Stimulated activated CD8-positive, alpha-beta memory T cell treated with anti-CD3 and anti-CD28 coated beads, Interleukin-15, amount 100 ng/mL, for 24 hours (primary cell): ENCODE data around the gene FBRSL1.

Experiments
- DNase-seq: peaks from one replicate; pipeline ENCODE4 v3.0.0-alpha.2; 2020; ENCODE audit warnings: low read depth

Gene FBRSL1

GRCh38 chr12:132511516-132512196, 21.7 kb downstream of the FBRSL1 start:
- no peak for DNase-seq

DNA sequence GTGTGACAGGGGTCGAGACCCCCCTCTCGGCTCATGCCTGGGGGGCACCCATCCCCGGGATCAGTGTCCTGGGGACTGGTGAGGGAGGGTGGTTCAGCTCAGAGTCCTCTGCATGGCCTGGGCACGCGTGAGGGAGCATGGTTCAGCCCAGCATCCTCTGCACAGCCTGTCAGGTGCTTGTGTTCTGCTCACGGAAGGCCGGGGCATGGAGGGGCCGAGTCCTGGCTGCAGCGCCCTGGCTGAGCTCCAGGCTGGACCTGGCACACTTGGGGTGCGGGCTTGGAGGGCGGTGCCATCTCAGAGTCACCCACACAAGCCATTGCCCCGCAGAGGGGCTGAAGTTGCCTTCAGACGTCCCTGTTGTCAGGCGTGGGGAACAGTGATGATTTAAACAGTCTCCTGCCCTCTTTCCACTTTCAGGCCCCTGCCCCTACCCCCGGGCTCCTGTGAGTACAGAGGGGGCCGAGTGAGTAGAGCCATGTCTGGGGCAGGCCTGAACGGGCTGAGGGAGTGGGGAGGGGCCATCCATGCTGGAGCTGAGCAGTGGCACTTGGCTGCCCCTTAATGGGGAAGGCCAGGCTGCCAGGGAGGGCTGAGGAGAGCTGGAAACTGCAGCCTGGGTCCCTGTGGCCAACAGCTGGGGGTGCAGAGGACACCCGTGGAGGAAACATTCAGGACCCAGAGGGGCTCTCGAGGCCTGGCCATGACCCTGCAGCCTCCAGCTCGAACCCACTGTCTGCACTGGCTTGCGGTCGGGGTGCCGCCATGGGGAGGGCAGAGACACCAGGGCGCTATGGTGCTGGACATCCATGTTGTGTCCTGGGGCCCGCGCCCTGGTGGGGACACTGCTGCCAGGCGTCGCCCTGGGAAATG, 22.5 kb downstream of the FBRSL1 start:
- no peak for DNase-seq

DNA sequence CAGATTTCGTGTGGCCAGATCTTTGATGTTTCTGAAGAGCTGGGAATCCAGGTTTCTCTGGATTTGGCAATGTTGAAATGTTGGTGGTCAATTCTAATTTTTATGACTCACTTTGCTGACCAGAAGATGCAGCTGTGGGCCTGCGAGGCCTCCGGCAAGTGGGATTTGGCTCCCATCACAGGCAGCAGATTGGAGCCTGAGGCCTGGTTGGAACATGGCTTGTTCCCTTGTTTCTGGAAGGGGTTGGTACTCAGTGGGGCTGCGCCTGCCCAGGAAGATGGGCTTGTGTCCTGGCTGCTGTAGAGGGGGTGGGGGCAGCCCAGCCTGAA, 23.1 kb downstream of the FBRSL1 start:
- no peak for DNase-seq

DNA sequence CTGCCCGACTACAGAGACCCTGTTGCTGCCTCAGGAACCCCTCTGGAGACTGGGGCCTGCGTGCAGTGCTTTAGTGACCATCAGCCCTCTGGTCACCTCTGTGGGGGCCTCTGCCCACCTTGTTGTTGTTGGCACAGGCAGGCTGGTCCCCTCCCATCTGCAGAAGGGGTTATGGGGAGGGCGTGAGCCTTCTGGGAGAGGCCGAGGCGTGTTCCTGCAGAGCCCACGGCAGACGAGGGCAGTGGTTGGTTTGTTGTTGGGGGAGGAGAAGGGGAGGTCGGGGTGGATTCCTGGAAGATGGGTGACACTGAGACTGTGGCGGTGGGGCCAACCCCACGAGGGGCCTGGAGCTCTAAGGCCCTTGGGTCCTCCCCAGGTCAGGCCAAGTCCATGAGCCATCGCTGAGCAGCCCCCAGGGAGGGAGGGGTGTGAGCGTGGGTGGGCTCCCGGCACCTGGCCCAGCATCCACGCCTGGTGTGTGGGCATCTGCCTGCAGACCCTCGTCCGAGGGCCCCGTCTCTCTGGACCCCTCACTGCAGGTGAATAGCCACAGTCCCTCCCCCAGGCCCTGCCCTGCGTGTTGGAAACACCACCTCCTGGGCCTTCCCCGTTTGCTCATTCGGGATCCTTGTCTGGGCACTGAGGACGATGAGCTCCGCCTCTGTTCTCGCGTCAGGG, 23.6 kb downstream of the FBRSL1 start:
- DNase-seq: no peak

DNA sequence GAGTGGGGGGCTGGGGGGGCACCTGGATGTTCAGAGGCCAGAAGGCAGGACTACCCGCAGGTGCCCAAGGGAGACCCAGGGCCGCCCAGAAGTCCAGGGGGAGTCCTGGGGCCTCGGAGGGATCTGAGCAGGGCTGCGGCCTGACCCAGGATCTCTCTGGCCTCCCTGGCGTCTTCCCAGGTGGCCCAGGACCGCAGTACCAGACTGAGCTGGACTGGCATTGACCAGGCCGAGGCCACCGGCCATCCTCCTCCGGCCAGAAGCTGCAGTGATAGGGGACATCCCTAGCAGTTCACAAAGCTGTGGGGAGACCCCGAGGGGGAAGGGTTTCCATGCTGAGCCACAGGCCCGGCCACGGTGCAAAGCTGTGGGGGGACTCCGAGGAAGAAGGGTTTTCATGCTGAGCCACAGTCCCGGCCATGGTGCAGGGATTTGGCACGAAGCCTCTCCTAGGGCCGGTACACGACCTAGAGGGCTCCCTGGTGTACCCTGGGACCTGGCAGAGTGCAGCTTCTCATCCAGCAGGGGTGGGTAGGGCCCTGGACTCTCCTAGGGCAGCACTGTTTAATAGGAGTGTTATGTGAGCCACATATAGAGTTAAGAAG, 24.4 kb downstream of the FBRSL1 start:
- no peak for DNase-seq

DNA sequence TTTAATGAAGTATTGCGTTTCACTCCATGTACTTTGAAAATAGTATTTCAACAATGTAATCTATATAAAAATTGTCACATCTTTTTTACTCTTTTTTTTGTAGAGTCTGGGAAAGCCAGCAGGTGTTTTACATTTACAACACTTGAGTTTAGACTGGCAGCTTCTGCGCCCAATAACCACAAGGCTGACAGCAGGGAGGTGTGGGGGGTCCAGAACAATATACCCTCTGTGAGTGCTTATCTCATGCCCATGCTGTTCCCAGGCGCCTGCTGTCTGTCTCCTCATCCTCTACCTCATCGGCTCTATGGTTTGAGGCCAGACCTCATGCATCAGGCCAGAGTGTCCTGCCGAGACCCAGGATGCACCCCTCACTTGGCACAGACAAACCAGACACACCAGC, 24.9 kb downstream of the FBRSL1 start:
- no peak for DNase-seq

DNA sequence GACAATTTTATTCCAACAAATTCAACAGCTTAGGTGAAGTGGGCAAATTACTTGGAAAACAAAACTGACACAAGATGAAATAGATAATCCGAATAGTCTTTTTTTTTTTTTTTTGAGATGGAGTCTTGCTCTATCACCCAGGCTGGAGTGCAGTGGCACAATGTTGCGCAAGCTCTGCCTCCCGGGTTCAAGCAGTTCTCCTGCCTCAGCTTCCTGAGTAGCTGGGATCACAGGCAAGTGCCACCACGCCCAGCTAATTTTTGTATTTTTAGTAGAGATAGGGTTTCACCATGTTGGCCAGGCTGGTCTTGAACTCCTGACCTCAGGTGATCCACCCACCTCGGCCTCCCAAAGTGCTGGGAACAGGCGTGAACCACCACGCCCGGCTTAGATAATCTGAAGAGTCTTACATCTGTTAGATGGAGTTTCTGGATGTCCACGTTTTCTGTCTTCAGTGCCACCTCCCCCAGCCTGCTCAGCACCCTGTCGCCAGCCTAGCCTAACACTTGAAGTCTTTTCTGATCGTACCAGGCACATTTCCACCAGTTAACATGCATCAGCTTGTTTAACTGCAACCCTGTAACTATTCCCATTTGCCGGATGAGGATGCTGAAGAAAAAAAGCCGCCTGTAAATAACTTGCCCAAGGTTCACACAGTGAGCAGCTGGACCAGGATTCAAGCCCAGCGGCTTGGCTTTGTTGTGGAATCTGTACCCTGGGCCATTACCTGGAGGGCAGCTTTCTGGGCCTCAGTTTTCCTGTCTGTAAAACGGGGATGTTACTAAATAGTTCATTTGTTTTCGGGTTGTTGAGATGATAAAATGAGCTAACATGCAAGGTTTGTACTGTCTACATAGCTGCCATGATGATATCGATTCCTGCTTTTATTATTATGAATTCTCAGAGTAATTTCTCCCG, 26.4 kb downstream of the FBRSL1 start:
- no peak for DNase-seq

- DNase-seq: no peak
These were observed 27.2 kb downstream of the FBRSL1 start for GRCh38 chr12:132517013-132517739.

GRCh38 chr12:132517740-132518100, 27.8 kb downstream of the FBRSL1 start:
- no peak for DNase-seq

DNA sequence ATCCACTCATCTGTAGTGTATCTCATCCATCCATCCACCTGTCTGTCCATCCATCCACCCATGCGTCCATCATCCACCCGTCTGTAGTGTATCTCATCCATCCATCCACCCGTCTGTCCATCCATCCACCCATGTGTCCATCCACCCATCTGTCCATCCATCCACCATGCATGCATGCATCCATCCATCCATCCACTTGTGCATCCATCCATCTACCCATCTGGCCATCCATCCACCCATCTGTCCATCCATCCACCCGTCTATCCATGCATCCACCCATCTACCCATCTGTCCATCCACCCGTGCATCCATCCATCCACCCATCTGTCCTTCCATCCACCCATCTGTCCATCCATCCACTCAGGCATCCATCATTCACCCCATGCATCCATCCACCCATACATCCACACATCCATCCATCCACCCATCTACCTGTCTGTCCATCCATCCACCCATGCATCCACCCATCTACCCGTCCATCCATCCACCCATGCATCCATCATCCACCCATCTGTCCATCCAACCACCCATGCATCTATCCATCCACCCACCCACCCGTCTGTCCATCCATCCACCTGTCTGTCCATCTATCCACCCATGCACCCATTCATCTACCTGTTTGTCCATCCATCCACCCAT, 28.5 kb downstream of the FBRSL1 start:
- DNase-seq: no peak

DNA sequence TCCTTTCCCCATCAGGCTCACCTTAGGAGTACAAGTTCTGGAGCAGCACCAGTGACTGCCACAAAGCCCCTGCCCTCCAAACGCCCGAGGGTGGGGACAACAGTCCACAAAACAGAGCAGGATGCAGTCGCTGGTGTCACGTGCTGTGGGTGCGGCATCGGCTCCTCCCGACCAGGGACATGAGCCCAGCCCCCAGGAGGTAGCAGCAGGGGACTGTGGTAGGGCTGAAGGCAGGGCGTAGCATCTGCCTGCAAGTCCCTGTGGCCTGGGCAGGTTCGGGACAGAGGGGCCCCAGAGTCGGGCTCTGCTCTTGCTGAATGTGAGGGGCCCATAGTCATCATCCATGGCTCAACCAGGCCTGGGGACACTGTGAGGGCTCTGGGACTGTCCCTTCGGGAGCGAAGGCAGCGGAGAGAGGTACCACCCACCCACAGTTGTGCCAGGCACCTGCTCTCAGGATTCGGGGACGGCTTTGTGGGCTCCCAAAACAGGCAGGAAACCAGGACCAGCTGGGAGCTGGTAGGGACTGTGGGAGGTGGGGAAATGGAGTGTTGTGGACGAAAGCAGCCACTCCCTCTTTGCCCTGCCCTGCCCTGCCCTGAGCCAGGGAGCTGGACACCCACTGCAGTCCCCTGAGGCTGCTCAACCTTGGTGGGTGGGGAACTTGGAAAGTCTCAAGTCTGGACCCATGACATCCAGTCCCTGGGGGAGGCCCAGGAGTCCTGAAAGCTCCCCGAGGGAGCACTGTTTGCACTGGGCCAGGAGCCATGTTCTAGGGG, 30.7 kb downstream of the FBRSL1 start:
- DNase-seq: no peak

DNA sequence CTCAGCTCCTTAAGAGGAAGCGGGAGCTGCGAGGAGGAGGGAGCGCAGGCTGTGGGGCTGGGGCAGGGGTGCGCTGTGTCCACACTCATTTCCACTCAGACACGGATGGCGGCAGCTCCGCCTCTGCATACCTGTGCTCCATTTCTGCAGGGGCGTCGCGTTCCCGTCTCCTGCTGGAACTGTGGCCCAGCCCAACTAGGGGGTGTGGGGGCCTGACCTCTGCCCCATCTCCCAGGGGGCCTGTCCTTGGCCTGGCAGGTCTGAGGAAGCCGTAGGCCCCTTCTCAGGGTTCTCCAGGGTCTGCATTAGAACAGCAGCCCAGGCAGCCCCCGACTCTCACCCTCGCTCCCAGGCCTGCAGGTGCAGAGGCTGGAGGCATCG, 31.2 kb downstream of the FBRSL1 start:
- DNase-seq: no peak

DNA sequence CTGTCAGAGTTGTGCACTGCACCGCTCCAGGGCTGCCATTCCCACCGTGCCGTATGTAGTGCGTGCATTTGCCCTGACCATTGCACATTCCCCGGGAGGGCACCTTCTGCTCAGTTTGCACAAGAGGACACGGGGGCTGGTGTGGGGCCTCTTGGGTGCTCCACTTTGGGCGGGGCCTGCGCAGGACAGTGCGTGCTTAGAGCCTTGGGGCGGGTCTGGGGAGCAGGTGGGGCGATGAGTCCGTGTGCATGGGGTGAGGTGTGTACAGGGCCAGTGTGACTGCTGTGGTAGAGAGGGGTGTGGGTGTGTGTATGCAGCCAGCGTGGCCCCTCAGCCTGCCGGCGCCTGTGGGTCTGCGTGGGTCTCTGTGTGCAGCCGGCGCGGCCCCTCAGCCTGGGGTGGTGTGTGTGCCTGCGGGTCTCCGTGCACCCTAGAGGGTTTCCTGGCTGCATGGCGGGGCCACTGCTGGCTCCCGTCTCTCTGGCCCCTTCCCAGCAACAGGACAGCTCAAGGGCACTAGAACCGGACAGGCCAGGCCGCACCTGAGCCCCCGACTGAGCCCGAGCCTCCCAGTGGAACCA, 31.9 kb downstream of the FBRSL1 start:
- DNase-seq: no peak

- DNase-seq: no peak
These were observed 32.8 kb downstream of the FBRSL1 start for GRCh38 chr12:132522592-132523380.

DNA sequence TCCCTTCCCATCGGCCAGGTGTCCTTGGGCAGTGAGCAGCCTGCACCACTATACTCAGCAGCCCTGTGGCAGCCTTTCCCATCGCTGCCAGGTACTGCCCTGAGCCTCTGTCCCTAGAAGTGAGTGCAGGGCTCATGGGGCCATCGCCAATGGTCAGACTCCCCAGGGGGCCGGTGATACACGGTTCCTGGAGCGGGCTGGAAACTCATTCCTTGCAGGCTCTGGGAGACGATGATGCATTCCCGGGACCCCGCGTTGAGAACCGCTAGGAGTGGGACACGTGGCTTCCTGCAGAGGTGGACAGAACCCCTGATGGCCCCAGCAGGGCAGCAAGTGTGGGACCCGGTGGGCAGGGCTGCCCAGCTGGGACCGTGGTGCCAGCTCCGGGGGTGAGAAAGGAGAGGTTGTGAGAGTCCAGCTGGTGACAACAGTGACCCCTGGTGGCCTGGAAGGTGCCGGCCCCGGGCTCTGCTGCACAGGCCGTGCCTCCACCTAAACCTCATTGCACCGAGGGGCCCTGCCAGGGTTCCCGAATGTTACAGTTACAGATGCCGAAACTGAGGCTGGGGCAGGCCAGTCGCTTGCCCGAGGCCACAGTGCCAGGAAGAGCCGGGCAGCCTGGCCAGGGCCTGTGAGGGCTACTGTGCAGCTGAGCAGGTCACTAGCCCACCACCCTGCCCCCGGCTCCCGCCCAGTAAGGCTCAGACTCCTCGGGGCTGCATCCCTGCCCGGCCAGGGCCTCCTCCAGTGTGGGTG, 33.8 kb downstream of the FBRSL1 start:
- DNase-seq: peak; percentile 55

DNA sequence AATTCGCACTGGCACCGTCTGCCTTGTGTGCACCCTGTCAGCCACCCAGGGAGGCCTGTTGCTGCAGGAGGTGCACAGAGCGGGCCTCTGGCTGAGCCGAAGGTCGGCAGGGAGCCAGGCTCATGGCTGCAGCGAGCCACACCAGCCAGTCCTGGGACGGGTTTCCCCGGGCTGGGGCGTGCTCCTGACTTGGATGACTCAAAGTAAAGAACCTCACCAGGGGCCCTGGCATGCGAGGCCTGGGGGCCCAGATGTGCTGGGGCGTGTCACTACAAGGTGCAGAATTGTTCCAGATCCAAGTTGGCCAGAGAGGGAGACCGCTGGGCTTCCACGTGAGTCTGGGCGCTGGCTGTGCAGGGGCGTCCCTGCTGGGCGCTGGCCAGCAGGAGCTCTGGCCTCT, 34.5 kb downstream of the FBRSL1 start:
- no peak for DNase-seq

DNA sequence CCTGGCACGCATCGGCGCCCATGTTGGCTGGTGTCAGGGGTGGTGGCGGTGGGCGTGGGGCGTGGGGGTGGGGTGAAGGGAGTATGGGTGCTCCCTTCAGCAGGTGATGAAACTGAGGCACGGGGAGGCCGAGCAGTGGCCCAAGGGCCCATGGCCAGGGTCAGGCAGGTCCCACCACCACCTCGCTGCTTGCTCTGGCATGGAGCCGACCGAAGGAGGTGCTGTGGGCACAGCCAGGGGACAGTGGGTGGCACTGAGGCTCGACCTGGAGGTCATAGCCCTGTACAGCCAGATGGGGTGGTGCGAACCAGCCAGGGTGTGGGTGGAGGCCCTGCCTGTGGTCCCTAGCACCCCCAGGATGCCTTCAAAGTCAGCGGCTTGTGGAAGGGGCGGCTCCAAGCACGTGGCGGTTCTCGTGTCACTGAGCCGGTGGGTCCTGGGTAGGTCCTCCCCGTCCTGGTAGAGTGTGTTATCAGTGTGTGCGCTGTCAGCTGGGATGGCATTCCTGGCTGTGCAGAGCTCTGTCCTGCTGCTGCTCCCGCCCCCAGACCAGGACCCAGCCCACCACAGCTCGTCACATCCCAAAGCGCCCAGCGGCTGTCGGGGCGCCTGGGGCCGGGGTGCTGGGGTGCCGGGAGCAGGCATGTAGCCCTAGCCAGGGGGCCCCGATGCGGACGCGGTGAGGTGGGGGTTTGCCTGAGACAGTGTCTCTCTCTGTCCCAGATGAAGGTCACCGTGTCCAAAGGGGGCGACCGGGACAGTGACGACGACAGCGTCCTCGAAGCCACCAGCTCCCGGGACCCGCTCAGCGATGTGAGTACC, 35.3 kb downstream of the FBRSL1 start:
- DNase-seq: no peak
